GM12801 (cell line): ENCODE results near the gene PHAF1.

Source experiments
- TF ChIP-seq, protein P1 (sequence below): IDR thresholded peaks from one replicate; pipeline ENCODE4 v1.5.1; 2011; ENCODE audit warnings: control low read depth; ENCODE audit not compliant: insufficient read length; ENCODE audit errors: extremely low read depth

PHAF1 gene

DNA sequence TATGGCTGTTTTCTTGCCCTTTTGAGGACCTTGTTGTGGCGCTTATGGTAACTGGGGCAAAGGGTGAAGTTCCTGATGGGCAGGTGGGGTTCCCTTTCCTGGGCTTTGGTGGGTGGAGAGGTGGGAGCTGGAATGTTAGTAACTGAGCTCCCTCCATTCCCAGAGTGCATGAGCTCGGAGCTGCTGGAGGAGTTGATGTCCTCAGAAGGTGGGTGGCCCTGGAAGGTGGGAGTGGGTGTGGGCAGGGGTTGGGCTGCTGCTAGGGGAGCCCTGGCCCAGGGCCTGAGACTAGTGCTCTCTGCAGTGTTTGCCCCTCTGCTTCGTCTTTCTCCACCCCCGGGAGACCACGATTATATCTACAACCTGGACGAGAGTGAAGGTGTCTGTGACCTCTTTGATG lies 88.0 kb downstream of the PHAF1 start:
- TF ChIP-seq, protein P1, sequence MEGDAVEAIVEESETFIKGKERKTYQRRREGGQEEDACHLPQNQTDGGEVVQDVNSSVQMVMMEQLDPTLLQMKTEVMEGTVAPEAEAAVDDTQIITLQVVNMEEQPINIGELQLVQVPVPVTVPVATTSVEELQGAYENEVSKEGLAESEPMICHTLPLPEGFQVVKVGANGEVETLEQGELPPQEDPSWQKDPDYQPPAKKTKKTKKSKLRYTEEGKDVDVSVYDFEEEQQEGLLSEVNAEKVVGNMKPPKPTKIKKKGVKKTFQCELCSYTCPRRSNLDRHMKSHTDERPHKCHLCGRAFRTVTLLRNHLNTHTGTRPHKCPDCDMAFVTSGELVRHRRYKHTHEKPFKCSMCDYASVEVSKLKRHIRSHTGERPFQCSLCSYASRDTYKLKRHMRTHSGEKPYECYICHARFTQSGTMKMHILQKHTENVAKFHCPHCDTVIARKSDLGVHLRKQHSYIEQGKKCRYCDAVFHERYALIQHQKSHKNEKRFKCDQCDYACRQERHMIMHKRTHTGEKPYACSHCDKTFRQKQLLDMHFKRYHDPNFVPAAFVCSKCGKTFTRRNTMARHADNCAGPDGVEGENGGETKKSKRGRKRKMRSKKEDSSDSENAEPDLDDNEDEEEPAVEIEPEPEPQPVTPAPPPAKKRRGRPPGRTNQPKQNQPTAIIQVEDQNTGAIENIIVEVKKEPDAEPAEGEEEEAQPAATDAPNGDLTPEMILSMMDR, result no peak
